Measurements from ENCODE around the gene UBTD1.

- TF ChIP-seq CTCF (IDR thresholded peaks at IDR 0.05), result no peak
- TF ChIP-seq POLR2A (IDR thresholded peaks at IDR 0.05), result no peak
- no peak for TF ChIP-seq POLR2AphosphoS5 (IDR thresholded peaks at IDR 0.05)
Measured at GRCh38 chr10:97590748-97591495, 92.2 kb downstream of the UBTD1 start.
